K562 (cell line): ENCODE results near the gene PHYHD1. TPM values are rescaled to one million over a fixed set of nuclear protein-coding genes. Genes with fewer than 3 reads are reported as not detected.

ENCODE experiments used
- CREB3 ChIP-seq: fragments of 450-650 bp; conservative IDR thresholded peaks from 2 replicates; pipeline ENCODE4 v1.6.1; 2016; ENCODE audit warnings: missing genetic modification characterization, low read depth, mild to moderate bottlenecking, missing compliant biosample characterization, moderate library complexity
- ELF4 ChIP-seq: fragments of 450-650 bp; formaldehyde crosslinking; IDR thresholded peaks from 2 replicates; pipeline ENCODE4 v1.4.0; 2022; ENCODE audit warnings: missing genetic modification characterization
- ETV5 ChIP-seq: sonication (generic); formaldehyde crosslinking; IDR thresholded peaks from 2 replicates; pipeline ENCODE4 v1.4.0; 2020; ENCODE audit warnings: low read depth, mild to moderate bottlenecking, missing genetic modification reagents
- FUS ChIP-seq: fragments of 200-400 bp; formaldehyde crosslinking; optimal IDR thresholded peaks from 2 replicates; pipeline ENCODE3; 2017; ENCODE audit warnings: low read depth, low read length
- HDAC2 ChIP-seq: fragments of 450-650 bp; IDR thresholded peaks from 2 replicates; pipeline ENCODE4 v1.6.1; 2016; ENCODE audit warnings: mild to moderate bottlenecking
- KAT2B ChIP-seq: IDR thresholded peaks from one replicate; pipeline ENCODE4 v1.6.1; 2012; ENCODE audit warnings: low read depth, mild to moderate bottlenecking, control low read depth, inconsistent platforms, low read length, moderate library complexity
- NR2C2 ChIP-seq, 2 experiments: fragments of 200-800 bp in 1 of 2; sonication (Bioruptor generic) in 1 of 2; sonication (generic) in 1 of 2; formaldehyde crosslinking in 1 of 2; IDR thresholded peaks; 2 replicates each; pipeline versions ENCODE4 v1.6.1 to v1.8.0; 2016 to 2022; ENCODE audit warnings: mild to moderate bottlenecking in 1 of 2, missing compliant biosample characterization in 1 of 2, missing genetic modification characterization in 1 of 2, missing genetic modification reagents in 1 of 2
- POLR2A ChIP-seq: fragments of 450-650 bp; conservative IDR thresholded peaks from 2 replicates; pipeline ENCODE4 v1.6.1; 2016
- POLR2G ChIP-seq: fragments of 200-400 bp; formaldehyde crosslinking; IDR thresholded peaks from 2 replicates; pipeline ENCODE4 v1.6.1; 2017; ENCODE audit warnings: low read depth, mild to moderate bottlenecking, antibody characterized with exemption, low read length, moderate library complexity
- SAP30 ChIP-seq: fragments of 200-600 bp; sonication (generic); IDR thresholded peaks from 2 replicates; pipeline ENCODE4 v1.6.1; 2012; ENCODE audit warnings: borderline replicate concordance, low read depth, mild to moderate bottlenecking, moderate library complexity, low read length, control low read depth, inconsistent platforms; ENCODE audit not compliant: insufficient read depth, poor library complexity, severe bottlenecking
- SETDB1 ChIP-seq: IDR thresholded peaks from one replicate; pipeline ENCODE4 v1.6.1; 2012; ENCODE audit warnings: low read length, control low read depth, inconsistent platforms
- SIN3A ChIP-seq, 2 experiments: fragments of 150-350 bp in 1 of 2; IDR thresholded peaks; 2 replicates each; pipeline ENCODE4 v1.6.1; 2011 to 2016; ENCODE audit warnings: borderline replicate concordance in 2 of 2, low read depth in 2 of 2, low read length in 2 of 2, mild to moderate bottlenecking in 2 of 2, moderate library complexity in 2 of 2; ENCODE audit not compliant: control insufficient read depth in 1 of 2
- polyA plus RNA-seq, 8 experiments: library from polyadenylated mRNA; depleted of rRNA in 4 of 8; stranded (reverse) in 5 of 8; unstranded in 3 of 8; fragments of >200 nt; fragmentation: Nextera tagmentation in 2 of 8; fragmentation: Illumina TruSeq in 1 of 8; extraction: Ambion mirVana in 2 of 8; extraction: Trizol in 1 of 8; gene quantifications; 2 replicates each; pipeline versions ENCODE4 v1.2.1 to v1.2.3, GENCODE V29; 2011 to 2014; ENCODE audit warnings: inconsistent platforms in 1 of 8, missing spikeins in 1 of 8
- total RNA-seq, 7 experiments: library from RNA; depleted of rRNA in 6 of 7; stranded (reverse); fragments of >200 nt in 6 of 7; fragmentation: Illumina TruSeq in 2 of 7; extraction: Trizol in 2 of 7; gene quantifications; 2 replicates each; pipeline versions ENCODE4 v1.2.1 to v1.2.3, GENCODE V29; 2011 to 2021; ENCODE audit warnings: low replicate concordance in 1 of 7

PHYHD1 gene
- total and polyA plus RNA-seq, 9 of the 15 experiments (the other 6 are each of a cell fraction or from before 2014, with no cell fraction given), result 0.36 to 1.3 (median 0.80) TPM

GRCh38 chr9:128947527-128948301 is 26.9 kb downstream of the PHYHD1 start, which contains the start of the genes DOLK and NUP188 (continued):
- TF ChIP-seq ETV5 (CRISPR knock-in tag) (peak; percentile 47), SIN3A (IDR thresholded peaks at IDR 0.05; ENCODE audit: borderline replicate concordance in 2 of 2, control insufficient read depth in 1 of 2, low read depth in 2 of 2, low read length in 2 of 2) (peak; percentile 76 to 83; a peak in 3 of 4 replicates), FUS (peak; percentile 72), ELF4 (CRISPR knock-in tag) (peak; percentile 66; the same call in 1 of the 2 replicates), HDAC2 (0 out of 2 replicates have a peak, but pooled peaks have one; percentile 18), SETDB1 (peak; percentile 29), POLR2A (peak; percentile 97), CREB3 (no peak; the same call in 1 of the 2 replicates), NR2C2 (CRISPR knock-in tag; IDR thresholded peaks at IDR 0.05) (no peak; the same call in 1 of the 2 replicates), NR2C2 (tag; IDR thresholded peaks at IDR 0.05) (peak; percentile 78), POLR2G (peak; percentile 99), SAP30 (peak; percentile 85), KAT2B (no peak)
